Ishikawa (cell line): ENCODE data around the gene BCAR1.

Experiments
- CEBPB ChIP-seq: IDR thresholded peaks from 2 replicates; pipeline ENCODE4 v1.6.1; 2012
- CREB1 ChIP-seq: IDR thresholded peaks from 2 replicates; pipeline ENCODE4 v1.6.1; 2012; ENCODE audit warnings: low read depth
- EP300 ChIP-seq: IDR thresholded peaks from 2 replicates; pipeline ENCODE4 v1.6.1; 2012; ENCODE audit warnings: borderline replicate concordance
- FOXM1 ChIP-seq: IDR thresholded peaks from 2 replicates; pipeline ENCODE4 v1.6.1; 2012; ENCODE audit warnings: low read depth, borderline replicate concordance
- NFIC ChIP-seq: IDR thresholded peaks from 2 replicates; pipeline ENCODE4 v1.6.1; 2012
- RAD21 ChIP-seq: IDR thresholded peaks from 2 replicates; pipeline ENCODE4 v1.6.1; 2012; ENCODE audit warnings: low read depth
- REST ChIP-seq: IDR thresholded peaks from 2 replicates; pipeline ENCODE4 v1.6.1; 2012; ENCODE audit warnings: low read depth, mild to moderate bottlenecking
- TAF1 ChIP-seq: IDR thresholded peaks from 2 replicates; pipeline ENCODE4 v1.6.1; 2012; ENCODE audit warnings: low read depth, mild to moderate bottlenecking
- YY1 ChIP-seq: IDR thresholded peaks from 2 replicates; pipeline ENCODE4 v1.6.1; 2012; ENCODE audit warnings: low read depth
- ZBTB7A ChIP-seq: IDR thresholded peaks from 2 replicates; pipeline ENCODE4 v1.6.1; 2012; ENCODE audit warnings: low read depth

- TF ChIP-seq FOXM1 (no peak), EP300 (no peak), CEBPB (no peak), RAD21 (no peak), REST (no peak), CREB1 (no peak), TAF1 (no peak), NFIC (no peak), ZBTB7A (no peak), YY1 (no peak)
Observed at GRCh38 chr16:75227361-75228142, 23.9 kb downstream of the BCAR1 start.
